Measurements from ENCODE around the gene MED16.

DNA sequence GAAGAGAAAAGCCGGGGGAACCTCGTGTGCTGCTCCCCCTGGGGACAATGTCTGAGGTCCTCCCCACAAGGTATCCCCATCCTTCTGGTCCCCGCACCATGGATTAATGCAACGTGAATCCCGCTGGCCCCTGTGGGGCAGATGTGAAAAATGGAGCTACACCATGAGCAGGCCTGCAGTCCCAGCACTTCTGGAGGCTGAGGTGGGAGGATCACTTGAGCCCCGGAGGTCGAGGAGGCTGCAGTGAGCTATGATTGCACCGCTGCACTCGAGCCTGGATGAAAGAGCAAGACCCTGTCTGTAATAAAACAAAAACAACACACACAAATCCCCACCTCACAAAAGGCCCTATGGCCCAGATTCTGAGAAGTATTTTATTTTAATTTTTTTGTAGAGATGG is 34.7 kb downstream of the MED16 start:
- TF ChIP-seq POLR2A (IDR thresholded peaks at IDR 0.05; ENCODE audit: low read depth, low read length): no peak
- TF ChIP-seq SPI1 (IDR thresholded peaks at IDR 0.05; ENCODE audit: low read depth, low read length): no peak
- no peak for TF ChIP-seq TAF1 (IDR thresholded peaks at IDR 0.05; ENCODE audit: low read depth, low read length)

All from GM12891 (cell line).